Glomerular visceral epithelial cell (primary cell): Measurements from ENCODE around the gene MYD88.
"Not testable (repeated sequence)": the region's sequence is repeated elsewhere in the genome, so short reads cannot be mapped to it uniquely, and the experiment has no call there.

Source experiments
- DNase-seq: peaks from one replicate; pipeline ENCODE4 v3.0.0-alpha.2; 2016; ENCODE audit errors: extremely low spot score

MYD88 gene

GRCh38 chr3:38142959-38143358, 4.5 kb downstream of the MYD88 start:
- no peak for DNase-seq

GRCh38 chr3:38143511-38143910, 5.0 kb downstream of the MYD88 start:
- no peak for DNase-seq

GRCh38 chr3:38146504-38146903, 8.0 kb downstream of the MYD88 start:
- DNase-seq: no peak

GRCh38 chr3:38147421-38147820, 9.0 kb downstream of the MYD88 start:
- DNase-seq: no peak

- no peak for DNase-seq
These were observed 9.9 kb downstream of the MYD88 start for GRCh38 chr3:38148311-38148882.

- no peak for DNase-seq
These were observed 11.2 kb downstream of the MYD88 start for GRCh38 chr3:38149708-38150107.

GRCh38 chr3:38150780-38151528, 12.5 kb downstream of the MYD88 start:
- no peak for DNase-seq

- DNase-seq: no peak
These were observed 13.3 kb downstream of the MYD88 start for GRCh38 chr3:38151667-38152265.

- no peak for DNase-seq
These were observed 14.1 kb downstream of the MYD88 start for GRCh38 chr3:38152609-38153008.

GRCh38 chr3:38153221-38153620, 14.8 kb downstream of the MYD88 start:
- no peak for DNase-seq

GRCh38 chr3:38154033-38154494, 15.6 kb downstream of the MYD88 start:
- no peak for DNase-seq

GRCh38 chr3:38154625-38155255, 16.3 kb downstream of the MYD88 start:
- no peak for DNase-seq

GRCh38 chr3:38155825-38156224, 17.4 kb downstream of the MYD88 start:
- no peak for DNase-seq

- DNase-seq: no peak
These were observed 18.7 kb downstream of the MYD88 start for GRCh38 chr3:38157117-38157516.

GRCh38 chr3:38157595-38157994, 19.1 kb downstream of the MYD88 start:
- DNase-seq: peak; percentile 48

- DNase-seq: no peak
These were observed 20.0 kb downstream of the MYD88 start for GRCh38 chr3:38158472-38158871.

GRCh38 chr3:38160704-38161103, 22.2 kb downstream of the MYD88 start:
- not testable (repeated sequence) for DNase-seq

GRCh38 chr3:38163117-38163840, 24.8 kb downstream of the MYD88 start:
- DNase-seq: no peak

GRCh38 chr3:38163841-38164642, 25.6 kb downstream of the MYD88 start:
- no peak for DNase-seq

GRCh38 chr3:38164643-38164951, 26.1 kb downstream of the MYD88 start:
- DNase-seq: no peak
